ENCODE data around the gene TASOR2.

Gene TASOR2

GRCh38 chr10:5684318-5684970, at the start of gene TASOR2:
TSS of gene TASOR2 (plus strand) at chr10:5684838. CDS start at chr10:5720643, 35,805 bp downstream.
- peak; percentile 92 for DNase-seq

- DNase-seq, result peak; percentile 41
These were observed 49.7 kb upstream of the TASOR2 start for GRCh38 chr10:5634918-5635317.

- no peak for DNase-seq
These were observed 46.1 kb upstream of the TASOR2 start for GRCh38 chr10:5638494-5638893.

GRCh38 chr10:5639066-5639465, 45.6 kb upstream of the TASOR2 start:
- DNase-seq, result no peak

GRCh38 chr10:5640036-5640435, 44.6 kb upstream of the TASOR2 start:
- DNase-seq, result no peak

- no peak for DNase-seq
These were observed 44.1 kb upstream of the TASOR2 start for GRCh38 chr10:5640501-5640900.

- DNase-seq, result no peak
These were observed 43.1 kb upstream of the TASOR2 start for GRCh38 chr10:5641501-5641900.

- no peak for DNase-seq
These were observed 41.1 kb upstream of the TASOR2 start for GRCh38 chr10:5643346-5644067.

- no peak for DNase-seq
These were observed 39.7 kb upstream of the TASOR2 start for GRCh38 chr10:5644930-5645329.

- DNase-seq, result no peak
These were observed 39.3 kb upstream of the TASOR2 start for GRCh38 chr10:5645375-5645774.

- DNase-seq, result no peak
These were observed 38.6 kb upstream of the TASOR2 start for GRCh38 chr10:5645944-5646617.

- no peak for DNase-seq
These were observed 37.0 kb upstream of the TASOR2 start for GRCh38 chr10:5647507-5648240.

GRCh38 chr10:5648494-5649457, 35.9 kb upstream of the TASOR2 start:
- DNase-seq, result no peak

- DNase-seq, result no peak
These were observed 34.9 kb upstream of the TASOR2 start for GRCh38 chr10:5649746-5650145.

- no peak for DNase-seq
These were observed 33.8 kb upstream of the TASOR2 start for GRCh38 chr10:5650664-5651387.

GRCh38 chr10:5651388-5651764, 33.3 kb upstream of the TASOR2 start:
- DNase-seq, result no peak

GRCh38 chr10:5652746-5653145, 31.9 kb upstream of the TASOR2 start:
- DNase-seq, result no peak

- no peak for DNase-seq
These were observed 30.4 kb upstream of the TASOR2 start for GRCh38 chr10:5654218-5654755.

- no peak for DNase-seq
These were observed 29.5 kb upstream of the TASOR2 start for GRCh38 chr10:5655121-5655520.

- no peak for DNase-seq
These were observed 27.7 kb upstream of the TASOR2 start for GRCh38 chr10:5656737-5657579.
